IMR-90 (cell line): ENCODE measurements around the gene DCLK1. TPM values are rescaled to one million over a fixed set of nuclear protein-coding genes. Genes with fewer than 3 reads are reported as not detected.

Experiments used
- ATAC-seq: fragments of 200-7000 bp; cut with Tn5 transposase; 2 replicates; pipeline ENCODE4 v1.9.1; 2020; ENCODE audit warnings: low read depth, mild to moderate bottlenecking, moderate library complexity
- BruUV-seq: library from RNA; stranded (reverse); fragments of 400-500 nt; replicated peaks from 2 replicates; lab custom pipeline; 2021; lab: Mats Ljungman, UMichigan
- CTCF ChIA-PET: fragments of 300-600 bp; formaldehyde crosslinking; extraction: SDS; loops from one replicate; lab custom pipeline; 2021; ENCODE audit warnings: antibody characterized with exemption; lab: Yijun Ruan, JAX
- POLR2A ChIA-PET: fragments of 300-600 bp; sonication (Branson Sonifier 250); formaldehyde crosslinking; loops from one replicate; lab custom pipeline; 2022; ENCODE audit warnings: antibody characterized with exemption; ENCODE audit not compliant: unreplicated experiment; lab: Charles Lee
- DNase-seq: peaks from one replicate; pipeline ENCODE4 v3.0.0; 2013
- H2AFZ ChIP-seq: replicated peaks from 2 replicates; pipeline ENCODE3; 2013; ENCODE audit warnings: low read length, mild to moderate bottlenecking; ENCODE audit not compliant: poor library complexity
- H2AK5ac ChIP-seq: 2 replicates; pipeline ENCODE4 v1.6.1; 2013; ENCODE audit warnings: low read depth, low read length, inconsistent platforms
- H2AK9ac ChIP-seq: replicated peaks from 2 replicates; pipeline ENCODE3; 2013; ENCODE audit warnings: mild to moderate bottlenecking, low read depth, low read length, moderate library complexity; ENCODE audit not compliant: poor library complexity
- H2BK120ac ChIP-seq: 2 replicates; pipeline ENCODE4 v1.6.1; 2013; ENCODE audit warnings: low read depth, low read length, inconsistent platforms
- H2BK15ac ChIP-seq: 3 replicates; pipeline ENCODE4 v1.6.1; 2013; ENCODE audit warnings: low read depth, low read length, inconsistent platforms
- H2BK20ac ChIP-seq: 2 replicates; pipeline ENCODE4 v1.6.1; 2013; ENCODE audit warnings: low read depth, mild to moderate bottlenecking, inconsistent platforms, low read length, moderate library complexity
- H2BK5ac ChIP-seq: 2 replicates; pipeline ENCODE4 v1.6.1; 2013; ENCODE audit warnings: mild to moderate bottlenecking, low read depth, low read length, inconsistent platforms; ENCODE audit not compliant: poor library complexity, severe bottlenecking
- H3K14ac ChIP-seq: replicated peaks from 2 replicates; pipeline ENCODE4 v1.6.1; 2013; ENCODE audit warnings: low read depth, low read length, inconsistent platforms
- H3K18ac ChIP-seq: 2 replicates; pipeline ENCODE4 v1.6.1; 2013; ENCODE audit warnings: low read depth, low read length, control low read depth
- H3K23ac ChIP-seq: 2 replicates; pipeline ENCODE4 v1.6.1; 2013; ENCODE audit warnings: low read depth, low read length, inconsistent platforms
- H3K27ac ChIP-seq: 2 replicates; pipeline ENCODE4 v1.5.1; 2013; ENCODE audit warnings: mild to moderate bottlenecking, control low read depth, low read length; ENCODE audit not compliant: insufficient read depth
- H3K27me3 ChIP-seq: 2 replicates; pipeline ENCODE4 v1.6.1; 2013; ENCODE audit warnings: low read length; ENCODE audit not compliant: control insufficient read depth, insufficient read depth
- H3K36me3 ChIP-seq: 2 replicates; pipeline ENCODE4 v1.6.1; 2013; ENCODE audit warnings: low read length, mixed read lengths; ENCODE audit not compliant: control insufficient read depth, insufficient read depth
- H3K4ac ChIP-seq: 2 replicates; pipeline ENCODE4 v1.6.1; 2013; ENCODE audit warnings: low read depth, low read length, inconsistent platforms
- H3K4me1 ChIP-seq: 2 replicates; pipeline ENCODE4 v1.6.1; 2013; ENCODE audit warnings: low read length, mixed read lengths; ENCODE audit not compliant: control insufficient read depth, insufficient read depth
- H3K4me2 ChIP-seq: 2 replicates; pipeline ENCODE4 v1.6.1; 2013; ENCODE audit warnings: low read depth, mild to moderate bottlenecking, control low read depth, low read length, moderate library complexity
- H3K4me3 ChIP-seq: 2 replicates; pipeline ENCODE4 v1.5.1; 2013; ENCODE audit warnings: low read depth, mild to moderate bottlenecking, control low read depth, low read length, moderate library complexity; ENCODE audit not compliant: insufficient read depth
- H3K56ac ChIP-seq: 2 replicates; pipeline ENCODE4 v1.6.1; 2013; ENCODE audit warnings: low read length, inconsistent platforms; ENCODE audit not compliant: insufficient read depth; ENCODE audit errors: extremely low read depth
- H3K79me1 ChIP-seq, 2 experiments: 2 replicates each; pipeline ENCODE4 v1.6.1; 2013; ENCODE audit warnings: low read length in 2 of 2, inconsistent platforms in 1 of 2, low read depth in 1 of 2
- H3K9ac ChIP-seq: 2 replicates; pipeline ENCODE4 v1.6.1; 2013; ENCODE audit warnings: low read depth, low read length, control low read depth
- H3K9me1 ChIP-seq: 2 replicates; pipeline ENCODE4 v1.6.1; 2013; ENCODE audit warnings: low read length, inconsistent platforms; ENCODE audit not compliant: insufficient read depth
- H3K9me3 ChIP-seq: 2 replicates; pipeline ENCODE4 v1.6.1; 2013; ENCODE audit warnings: low read length; ENCODE audit not compliant: control insufficient read depth, insufficient read depth
- H4K20me1 ChIP-seq: 2 replicates; pipeline ENCODE4 v1.6.1; 2013; ENCODE audit warnings: low read length, inconsistent platforms; ENCODE audit not compliant: insufficient read depth
- H4K5ac ChIP-seq: 2 replicates; pipeline ENCODE4 v1.6.1; 2013; ENCODE audit warnings: mild to moderate bottlenecking, low read depth, low read length, control low read depth
- H4K8ac ChIP-seq, 2 experiments: 2 replicates each; pipeline ENCODE4 v1.6.1; 2013; ENCODE audit warnings: low read depth in 2 of 2, low read length in 2 of 2, control low read depth in 1 of 2, inconsistent platforms in 1 of 2
- H4K91ac ChIP-seq: 2 replicates; pipeline ENCODE4 v1.6.1; 2013; ENCODE audit warnings: low read depth, low read length, inconsistent platforms; ENCODE audit not compliant: insufficient read depth
- BHLHE40 ChIP-seq: fragments of 150-350 bp; IDR thresholded peaks from 2 replicates; pipeline ENCODE4 v1.6.1; 2016; ENCODE audit warnings: mild to moderate bottlenecking, low read depth, low read length
- CEBPB ChIP-seq: IDR thresholded peaks from 2 replicates; pipeline ENCODE4 v1.6.1; 2012; ENCODE audit warnings: low read depth, low read length, improper control_type of control experiment
- CHD1 ChIP-seq: IDR thresholded peaks from 2 replicates; pipeline ENCODE4 v1.6.1; 2012; ENCODE audit warnings: low read depth, low read length, improper control_type of control experiment
- CTCF ChIP-seq: conservative IDR thresholded peaks from 2 replicates; pipeline ENCODE4 v1.5.1; 2012; ENCODE audit warnings: mild to moderate bottlenecking, low read depth, low read length, improper control_type of control experiment
- ELK1 ChIP-seq: fragments of 150-350 bp; IDR thresholded peaks from 2 replicates; pipeline ENCODE4 v1.6.1; 2016; ENCODE audit warnings: low read depth, mild to moderate bottlenecking, low read length, moderate library complexity, borderline replicate concordance
- FOS ChIP-seq: fragments of 150-350 bp; IDR thresholded peaks from 2 replicates; pipeline ENCODE4 v1.6.1; 2016; ENCODE audit warnings: low read depth, low read length
- MAFK ChIP-seq: IDR thresholded peaks from 2 replicates; pipeline ENCODE4 v1.6.1; 2012; ENCODE audit warnings: low read depth, low read length, improper control_type of control experiment
- MAZ ChIP-seq: IDR thresholded peaks from 2 replicates; pipeline ENCODE4 v1.6.1; 2012; ENCODE audit warnings: low read depth, mild to moderate bottlenecking, low read length, improper control_type of control experiment, moderate library complexity, borderline replicate concordance
- MXI1 ChIP-seq: IDR thresholded peaks from 2 replicates; pipeline ENCODE4 v1.6.1; 2012; ENCODE audit warnings: low read depth, mild to moderate bottlenecking, low read length, moderate library complexity, borderline replicate concordance
- NFE2L2 ChIP-seq: fragments of 150-350 bp; IDR thresholded peaks from 2 replicates; pipeline ENCODE4 v1.6.1; 2016; ENCODE audit warnings: low read depth, mild to moderate bottlenecking, low read length
- POLR2A ChIP-seq: IDR thresholded peaks from 2 replicates; pipeline ENCODE4 v1.6.1; 2012; ENCODE audit warnings: mild to moderate bottlenecking, low read depth, low read length
- RAD21 ChIP-seq: IDR thresholded peaks from 2 replicates; pipeline ENCODE4 v1.6.1; 2012; ENCODE audit warnings: low read length, improper control_type of control experiment
- RCOR1 ChIP-seq: IDR thresholded peaks from 2 replicates; pipeline ENCODE4 v1.6.1; 2012; ENCODE audit warnings: mild to moderate bottlenecking, low read length, improper control_type of control experiment; ENCODE audit not compliant: insufficient replicate concordance
- RFX5 ChIP-seq: IDR thresholded peaks from 2 replicates; pipeline ENCODE4 v1.8.0; 2012; ENCODE audit warnings: low read depth, mild to moderate bottlenecking, low read length, moderate library complexity
- SMC3 ChIP-seq: fragments of 150-350 bp; IDR thresholded peaks from 2 replicates; pipeline ENCODE4 v1.6.1; 2016; ENCODE audit warnings: low read depth, mild to moderate bottlenecking, antibody characterized with exemption, low read length, moderate library complexity
- USF2 ChIP-seq: fragments of 150-350 bp; IDR thresholded peaks from 2 replicates; pipeline ENCODE4 v1.6.1; 2017; ENCODE audit warnings: mild to moderate bottlenecking, antibody characterized with exemption, low read length, low read depth
- WGBS, 2 experiments: methylation state at CpG; one replicate each; pipeline versions ENCODE4 v1.1.5 to v1.1.7; 2013; ENCODE audit warnings: missing lambda C conversion rate in 2 of 2; ENCODE audit not compliant: insufficient read length in 1 of 2; ENCODE audit errors: extremely low coverage in 2 of 2; 5-methylcytosine and 5-hydroxymethylcytosine counted together
- dilution Hi-C: fragments of 300-500 bp; cut with HindIII; formaldehyde crosslinking; loops from one replicate; pipeline ENCODE4 v1.14.3; 2018; ENCODE audit warnings: low sequenced_read_pairs; ENCODE audit not compliant: unreplicated experiment
- in situ Hi-C: fragments of 300-500 bp; cut with MboI; formaldehyde crosslinking; loops from 3 replicates; pipeline ENCODE4 v1.14.3; 2019; ENCODE audit warnings: low sequenced_read_pairs, inconsistent platforms, mixed read lengths
- intact Hi-C: fragments of 100-400 bp; cut with micrococcal nuclease; formaldehyde crosslinking; loops from 2 replicates; pipeline ENCODE4 v1.10.0; 2022
- polyA plus RNA-seq, 3 experiments: library from polyadenylated mRNA; depleted of rRNA; stranded (reverse); fragments of >200 nt; gene quantifications; 2 replicates each; pipeline ENCODE4 v1.2.3, GENCODE V29; 2012; ENCODE audit warnings: low replicate concordance in 1 of 3
- total RNA-seq: library from RNA; depleted of rRNA; stranded (reverse); fragments of >200 nt; gene quantifications from 2 replicates; pipeline ENCODE4 v1.2.3, GENCODE V29; 2012

DCLK1 gene
- total and polyA plus RNA-seq, 2 of the 4 experiments (the other 2 are of a cell fraction) = under 0.01 to 0.02 TPM

GRCh38 chr13:36069881-36070366 lies 61.3 kb downstream of the DCLK1 start:
- in situ Hi-C loops = no loop called here
- Histone ChIP-seq H2BK120ac (no peak overlapping the region), H2AK5ac (no peak overlapping the region), H3K36me3 (no peaks in the 10 kb centered on the region), H4K5ac (no peak overlapping the region), H4K20me1 (no peaks in the 10 kb centered on the region), H2AK9ac (no peak overlapping the region), H3K14ac (no peak overlapping the region), H2BK5ac (no peak overlapping the region), H4K91ac (no peak overlapping the region), H3K56ac (no peak overlapping the region), H3K9me1 (no peaks in the 10 kb centered on the region), H3K4me2 (no peak overlapping the region), H2AFZ (no peak overlapping the region), H3K4ac (no peak overlapping the region), H3K9ac (no peak overlapping the region), H3K23ac (no peak overlapping the region), H3K79me1 (no peaks in the 10 kb centered on the region), H3K27ac (no peak overlapping the region), H2BK20ac (no peak overlapping the region), H3K9me3 (no peaks in the 10 kb centered on the region), H3K18ac (no peak overlapping the region), H2BK15ac (no peak overlapping the region), H4K8ac (no peak overlapping the region), H3K4me3 (no peak overlapping the region), H3K27me3 (no peaks in the 10 kb centered on the region), H3K4me1 (no peaks in the 10 kb centered on the region)
- dilution Hi-C loops = no loop called here
- ATAC-seq (no peak), DNase-seq (no peak)
- ChIA-PET POLR2A (no interaction called here), CTCF (no interaction called here)
- no TSS peak for BruUV-seq
- TF ChIP-seq NFE2L2 = no peak
- no peak for TF ChIP-seq RFX5
- TF ChIP-seq RCOR1 = no peak
- TF ChIP-seq MXI1 = no peak
- TF ChIP-seq POLR2A = no peak
- no peak for TF ChIP-seq CEBPB
- TF ChIP-seq RAD21 = no peak
- TF ChIP-seq ELK1 = no peak
- no peak for TF ChIP-seq USF2
- TF ChIP-seq CTCF = no peak
- TF ChIP-seq CHD1 = no peak
- TF ChIP-seq FOS = no peak
- no peak for TF ChIP-seq SMC3
- no peak for TF ChIP-seq MAZ
- TF ChIP-seq BHLHE40 = no peak
- no peak for TF ChIP-seq MAFK
- WGBS, 2 experiments = no CpG with 5 or more reads among the region's 6 CpGs
- intact Hi-C loops = no loop called here
